ENCODE measurements around the gene DKKL1. TPM values are rescaled to one million over a fixed set of nuclear protein-coding genes. Genes with fewer than 3 reads are reported as not detected.

DKKL1 gene
- 0.16 and 0.26 TPM in 2 replicates for total RNA-seq

GRCh38 chr19:49363268-49364082 lies at the start of gene DKKL1:
Gene DKKL1, plus strand, starts transcription at chr19:49363877. Its CDS starts 122 bp downstream, at chr19:49363999.

GRCh38 chr19:49324801-49325576 lies 38.7 kb upstream of the DKKL1 start, which contains the start of gene SLC6A16:
Gene SLC6A16, minus strand, starts transcription at chr19:49325191. Its CDS starts 13,844 bp downstream, at chr19:49311347.

GRCh38 chr19:49335071-49335783 lies 28.4 kb upstream of the DKKL1 start, which contains the start of gene CD37:
Gene CD37, plus strand, starts transcription at chr19:49335406. Its CDS starts 135 bp downstream, at chr19:49335541.

GRCh38 chr19:49362048-49362928 lies 1.4 kb upstream of the DKKL1 start, which contains the start of gene TEAD2:
Gene TEAD2, minus strand, starts transcription at chr19:49362416. Its CDS starts 2,341 bp downstream, at chr19:49360075.

GRCh38 chr19:49387936-49388372 lies 24.3 kb downstream of the DKKL1 start, which contains the start of gene KASH5:
Gene KASH5, plus strand, starts transcription at chr19:49388249. Its CDS starts 2,635 bp downstream, at chr19:49390884.

GRCh38 chr19:49423071-49423984 lies 59.7 kb downstream of the DKKL1 start, which contains the start of gene PTH2:
Gene PTH2, minus strand, starts transcription at chr19:49423441. Its CDS starts 102 bp downstream, at chr19:49423339.

Other genes with a start within 250 kb of the DKKL1 start
- gene LIN7B, start 249.5 kb upstream of the DKKL1 start, total RNA-seq, result 12.0 and 13.3 TPM in 2 replicates
- gene C19orf73, start 244.7 kb upstream of the DKKL1 start, total RNA-seq, result 0.16 and 0.77 TPM in 2 replicates
- gene PPFIA3, start 244.3 kb upstream of the DKKL1 start, total RNA-seq, result 1.0 and 2.0 TPM in 2 replicates
- 0.09 TPM in 1 of 2 replicates, not detected in the other for gene HRC, start 208.5 kb upstream of the DKKL1 start, total RNA-seq
- gene TRPM4, start 206.1 kb upstream of the DKKL1 start, total RNA-seq, result 16.5 and 17.5 TPM in 2 replicates
- gene SLC6A16, start 38.7 kb upstream of the DKKL1 start, total RNA-seq, result under 0.01 and 0.09 TPM in 2 replicates
- gene CD37, start 28.5 kb upstream of the DKKL1 start, total RNA-seq, result not detected in 2 replicates
- gene TEAD2, start 1.5 kb upstream of the DKKL1 start, total RNA-seq, result 17.2 and 18.5 TPM in 2 replicates
- not detected in 2 replicates for gene KASH5, start 24.4 kb downstream of the DKKL1 start, total RNA-seq
- not detected in 2 replicates for gene PTH2, start 59.6 kb downstream of the DKKL1 start, total RNA-seq
- not detected in 2 replicates for gene GFY, start 61.5 kb downstream of the DKKL1 start, total RNA-seq
- gene SLC17A7, start 77.7 kb downstream of the DKKL1 start, total RNA-seq, result under 0.01 and 0.16 TPM in 2 replicates
- gene PIH1D1, start 87.9 kb downstream of the DKKL1 start, total RNA-seq, result 101 and 120 TPM in 2 replicates
- gene ALDH16A1, start 89.3 kb downstream of the DKKL1 start, total RNA-seq, result 21.6 and 26.2 TPM in 2 replicates
- gene FLT3LG, start 110.3 kb downstream of the DKKL1 start, total RNA-seq, result 4.9 and 5.3 TPM in 2 replicates
- gene RPL13A, start 123.7 kb downstream of the DKKL1 start, total RNA-seq, result 2,925 and 3,389 TPM in 2 replicates
- gene RPS11, start 132.6 kb downstream of the DKKL1 start, total RNA-seq, result 3,049 and 4,360 TPM in 2 replicates
- gene FCGRT, start 148.8 kb downstream of the DKKL1 start, total RNA-seq, result 46.5 and 81.8 TPM in 2 replicates
- 231 and 301 TPM in 2 replicates for gene RCN3, start 164.1 kb downstream of the DKKL1 start, total RNA-seq
- gene NOSIP, start 216.7 kb downstream of the DKKL1 start, total RNA-seq, result 96.1 and 100 TPM in 2 replicates
- 0.32 and 1.0 TPM in 2 replicates for gene PRRG2, start 217.4 kb downstream of the DKKL1 start, total RNA-seq
- 1.2 and 1.3 TPM in 2 replicates for gene PRR12, start 227.3 kb downstream of the DKKL1 start, total RNA-seq